A673 (cell line): ENCODE measurements around the gene MTG2.

Experiments used
- EZH2 ChIP-seq: fragments of 200-600 bp; sonication (generic); IDR thresholded peaks from 2 replicates; pipeline ENCODE4 v1.6.1; 2017; ENCODE audit warnings: borderline replicate concordance, low read depth, mild to moderate bottlenecking, mixed read lengths, antibody characterized with exemption, low read length; ENCODE audit not compliant: poor library complexity, severe bottlenecking
- TF ChIP-seq, protein P1 (sequence below): fragments of 300-800, 200-600 bp; sonication (generic); conservative IDR thresholded peaks from 2 replicates; pipeline ENCODE4 v1.5.1; 2017; ENCODE audit warnings: low read depth, mild to moderate bottlenecking, antibody characterized with exemption, low read length, moderate library complexity, mixed read lengths

DNA sequence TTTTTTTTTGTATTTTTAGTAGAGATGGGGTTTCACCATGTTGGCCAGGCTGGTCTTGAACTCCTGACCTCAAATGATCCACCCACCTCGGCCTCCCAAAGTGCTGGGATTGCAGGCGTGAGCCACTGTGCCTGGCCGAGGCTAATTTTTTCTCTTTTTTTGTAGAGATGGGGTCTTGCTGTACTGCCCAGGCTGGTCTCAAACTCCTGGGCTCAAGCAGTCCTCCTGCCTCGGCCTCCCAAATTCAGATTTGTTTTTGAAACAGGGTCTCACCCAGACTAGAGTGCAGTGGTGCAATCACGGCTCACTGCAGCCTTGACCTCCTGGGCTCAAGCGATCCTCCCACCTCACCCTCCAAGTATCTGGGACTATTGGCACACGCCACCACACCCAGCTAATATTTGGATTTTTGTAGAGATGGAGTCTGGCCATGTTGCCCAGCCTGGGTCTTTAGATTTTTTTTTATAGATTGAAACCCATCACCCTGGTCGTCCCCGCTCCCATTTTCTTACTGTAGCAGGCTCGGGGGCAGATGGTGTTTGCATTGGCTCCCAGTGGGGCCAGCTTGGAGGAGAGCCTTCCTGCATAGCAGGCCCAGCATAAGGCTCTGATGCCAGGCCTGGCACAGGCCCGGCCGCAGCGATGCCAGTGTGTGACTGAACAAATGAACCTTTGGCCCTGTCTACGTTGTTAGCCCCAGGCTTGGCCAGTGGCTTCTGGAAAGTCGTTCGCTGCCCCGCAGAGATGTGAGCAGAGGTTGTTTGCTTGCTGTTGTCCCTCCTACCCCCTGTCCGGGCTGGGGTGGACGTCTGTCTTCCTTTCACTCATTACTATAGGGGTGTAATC is 4.3 kb upstream of the MTG2 start:
- no peak for TF ChIP-seq EZH2
- TF ChIP-seq, protein P1, sequence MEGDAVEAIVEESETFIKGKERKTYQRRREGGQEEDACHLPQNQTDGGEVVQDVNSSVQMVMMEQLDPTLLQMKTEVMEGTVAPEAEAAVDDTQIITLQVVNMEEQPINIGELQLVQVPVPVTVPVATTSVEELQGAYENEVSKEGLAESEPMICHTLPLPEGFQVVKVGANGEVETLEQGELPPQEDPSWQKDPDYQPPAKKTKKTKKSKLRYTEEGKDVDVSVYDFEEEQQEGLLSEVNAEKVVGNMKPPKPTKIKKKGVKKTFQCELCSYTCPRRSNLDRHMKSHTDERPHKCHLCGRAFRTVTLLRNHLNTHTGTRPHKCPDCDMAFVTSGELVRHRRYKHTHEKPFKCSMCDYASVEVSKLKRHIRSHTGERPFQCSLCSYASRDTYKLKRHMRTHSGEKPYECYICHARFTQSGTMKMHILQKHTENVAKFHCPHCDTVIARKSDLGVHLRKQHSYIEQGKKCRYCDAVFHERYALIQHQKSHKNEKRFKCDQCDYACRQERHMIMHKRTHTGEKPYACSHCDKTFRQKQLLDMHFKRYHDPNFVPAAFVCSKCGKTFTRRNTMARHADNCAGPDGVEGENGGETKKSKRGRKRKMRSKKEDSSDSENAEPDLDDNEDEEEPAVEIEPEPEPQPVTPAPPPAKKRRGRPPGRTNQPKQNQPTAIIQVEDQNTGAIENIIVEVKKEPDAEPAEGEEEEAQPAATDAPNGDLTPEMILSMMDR = no peak
